HepG2 (cell line): Measurements from ENCODE around the gene WDR62. TPM values are rescaled to one million over a fixed set of nuclear protein-coding genes. Genes with fewer than 3 reads are reported as not detected.

Source experiments
- ATAC-seq: fragments of 200-7000 bp; cut with Tn5 transposase; 3 replicates; pipeline ENCODE4 v1.9.1; 2020; ENCODE audit warnings: mild to moderate bottlenecking, moderate library complexity
- BruUV-seq: library from RNA; stranded (reverse); fragments of 400-500 nt; replicated peaks from 2 replicates; lab custom pipeline; 2021; lab: Mats Ljungman, UMichigan
- CTCF ChIA-PET: fragments of 300-600 bp; formaldehyde crosslinking; extraction: SDS; loops from one replicate; lab custom pipeline; 2021; ENCODE audit warnings: low total read pairs, inconsistent platforms, low intra/inter-chr PET ratio; lab: Yijun Ruan, JAX
- POLR2A ChIA-PET: fragments of 350-600 bp; sonication (Branson Sonifier 250); formaldehyde crosslinking; loops from one replicate; lab custom pipeline; 2020; ENCODE audit warnings: antibody characterized with exemption, inconsistent platforms; lab: Yijun Ruan, JAX
- DNase-seq: peaks from one replicate; pipeline ENCODE4 v3.0.0-alpha.2; 2015; ENCODE audit warnings: low spot score
- FAIRE-seq: peaks from 3 replicates; lab custom pipeline; 2011; peaks lifted over from hg19 to GRCh38; lab: Jason Lieb, UNC
- H2AFZ ChIP-seq: one replicate; pipeline ENCODE4 v1.6.1; 2011; ENCODE audit warnings: low read length, inconsistent platforms
- H3K27ac ChIP-seq: fragments of 300-600 bp; 3 replicates; pipeline ENCODE4 v1.8.0; 2011; ENCODE audit warnings: mixed run types, mild to moderate bottlenecking, mixed read lengths, low read length, inconsistent platforms; ENCODE audit not compliant: insufficient read depth; ENCODE audit errors: extremely low read length
- H3K27me3 ChIP-seq, 2 experiments: fragments of 200-600 bp in 1 of 2; 2 replicates in 1 of 2; 3 replicates in 1 of 2; pipeline versions ENCODE4 v1.6.0 to v1.8.0; 2011; ENCODE audit warnings: low read length in 2 of 2, mild to moderate bottlenecking in 2 of 2, moderate library complexity in 2 of 2, inconsistent platforms in 1 of 2; ENCODE audit not compliant: insufficient read depth in 2 of 2, control insufficient read depth in 1 of 2
- H3K36me3 ChIP-seq, 2 experiments: fragments of 200-600 bp in 1 of 2; replicated peaks in 1 of 2; 2 replicates in 1 of 2; 3 replicates in 1 of 2; pipeline versions ENCODE4 v1.5.1 to v1.8.0; 2011; ENCODE audit warnings: low read length in 2 of 2, inconsistent platforms in 1 of 2; ENCODE audit not compliant: insufficient read depth in 2 of 2, control insufficient read depth in 1 of 2
- H3K4me1 ChIP-seq: 2 replicates; pipeline ENCODE4 v1.5.1; 2012; ENCODE audit warnings: low read length, inconsistent platforms; ENCODE audit not compliant: insufficient read depth
- H3K4me2 ChIP-seq: 2 replicates; pipeline ENCODE4 v1.6.0; 2011; ENCODE audit warnings: low read depth, low read length, inconsistent platforms
- H3K4me3 ChIP-seq, 3 experiments: fragments of 200-600 bp in 1 of 3; sonication (generic), shearing (Covaris generic) in 1 of 3; replicated peaks in 1 of 3; 2 replicates each; pipeline ENCODE4 v1.5.1; 2011 to 2016; ENCODE audit warnings: low read length in 3 of 3, inconsistent platforms in 2 of 3, low read depth in 2 of 3, mild to moderate bottlenecking in 2 of 3, control low read depth in 1 of 3, mixed read lengths in 1 of 3; ENCODE audit not compliant: insufficient read depth in 1 of 3
- H3K79me2 ChIP-seq: one replicate; pipeline ENCODE4 v1.6.1; 2011; ENCODE audit warnings: low read length, inconsistent platforms; ENCODE audit not compliant: insufficient read depth
- H3K9ac ChIP-seq: 2 replicates; pipeline ENCODE4 v1.6.0; 2011; ENCODE audit warnings: mild to moderate bottlenecking, low read depth, low read length, inconsistent platforms; ENCODE audit not compliant: insufficient read depth
- H3K9me3 ChIP-seq: 2 replicates; pipeline ENCODE4 v1.5.1; 2012; ENCODE audit warnings: mild to moderate bottlenecking, low read length
- H4K20me1 ChIP-seq: 2 replicates; pipeline ENCODE4 v1.6.0; 2011; ENCODE audit warnings: inconsistent platforms, mild to moderate bottlenecking, low read length, moderate library complexity; ENCODE audit not compliant: insufficient read depth
- AGO2 ChIP-seq: fragments of 200-400 bp; formaldehyde crosslinking; optimal IDR thresholded peaks from 2 replicates; pipeline ENCODE3; 2017; ENCODE audit warnings: mild to moderate bottlenecking, low read depth, low read length, moderate library complexity
- ATF7 ChIP-seq, 2 experiments: fragments of 450-650 bp in 1 of 2; sonication (generic) in 1 of 2; formaldehyde crosslinking in 1 of 2; IDR thresholded peaks; 2 replicates each; pipeline versions ENCODE4 v1.4.0 to v1.6.1; 2016 to 2020; ENCODE audit warnings: antibody characterized with exemption in 1 of 2, mild to moderate bottlenecking in 1 of 2, missing genetic modification reagents in 1 of 2
- HNRNPH1 ChIP-seq: fragments of 200-400 bp; formaldehyde crosslinking; optimal IDR thresholded peaks from 2 replicates; pipeline ENCODE3; 2017; ENCODE audit warnings: mild to moderate bottlenecking, low read depth, low read length
- HNRNPUL1 ChIP-seq: fragments of 200-400 bp; formaldehyde crosslinking; IDR thresholded peaks from 2 replicates; pipeline ENCODE4 v1.6.1; 2017; ENCODE audit warnings: low read depth, mild to moderate bottlenecking, low read length, moderate library complexity
- HOXA5 ChIP-seq: sonication (generic); formaldehyde crosslinking; IDR thresholded peaks from 2 replicates; pipeline ENCODE4 v1.4.0; 2020; ENCODE audit warnings: missing genetic modification reagents
- HOXD1 ChIP-seq: sonication (generic); formaldehyde crosslinking; IDR thresholded peaks from 2 replicates; pipeline ENCODE4 v1.5.0; 2020; ENCODE audit warnings: missing genetic modification reagents
- MEIS1 ChIP-seq: sonication (generic); formaldehyde crosslinking; IDR thresholded peaks from 2 replicates; pipeline ENCODE4 v1.9.0; 2021; ENCODE audit warnings: mild to moderate bottlenecking, missing genetic modification reagents, moderate library complexity, borderline replicate concordance
- MEIS2 ChIP-seq: sonication (generic); formaldehyde crosslinking; IDR thresholded peaks from 2 replicates; pipeline ENCODE4 v1.9.0; 2021; ENCODE audit warnings: mild to moderate bottlenecking, missing genetic modification reagents
- PBX2 ChIP-seq: IDR thresholded peaks from 2 replicates; pipeline ENCODE4 v1.6.1; 2016; ENCODE audit warnings: control low read depth
- REST ChIP-seq, 2 experiments: IDR thresholded peaks; 2 replicates each; pipeline ENCODE4 v1.6.1; 2011 to 2012; ENCODE audit warnings: low read length in 2 of 2, borderline replicate concordance in 1 of 2, low read depth in 1 of 2, mild to moderate bottlenecking in 1 of 2, moderate library complexity in 1 of 2
- RFX5 ChIP-seq: IDR thresholded peaks from 2 replicates; pipeline ENCODE4 v1.6.1; 2011; ENCODE audit warnings: low read depth, low read length, improper control_type of control experiment
- SETDB1 ChIP-seq: sonication (generic); formaldehyde crosslinking; IDR thresholded peaks from 2 replicates; pipeline ENCODE4 v1.5.1; 2020; ENCODE audit warnings: missing genetic modification reagents, mild to moderate bottlenecking, borderline replicate concordance
- THAP11 ChIP-seq: IDR thresholded peaks from 2 replicates; pipeline ENCODE4 v1.6.1; 2016; ENCODE audit warnings: missing biosample characterization, missing genetic modification reagents
- ZBTB3 ChIP-seq: sonication (generic); formaldehyde crosslinking; IDR thresholded peaks from 2 replicates; pipeline ENCODE4 v1.4.0; 2020; ENCODE audit warnings: low read depth, mild to moderate bottlenecking, moderate library complexity, missing genetic modification reagents, borderline replicate concordance
- ZIK1 ChIP-seq: sonication (generic); formaldehyde crosslinking; IDR thresholded peaks from 2 replicates; pipeline ENCODE4 v1.5.0; 2020; ENCODE audit warnings: mild to moderate bottlenecking, low read depth, missing genetic modification reagents, borderline replicate concordance
- ZNF232 ChIP-seq: sonication (generic); formaldehyde crosslinking; IDR thresholded peaks from 2 replicates; pipeline ENCODE4 v1.4.0; 2020; ENCODE audit warnings: missing genetic modification reagents, borderline replicate concordance
- ZNF569 ChIP-seq: sonication (generic); formaldehyde crosslinking; IDR thresholded peaks from 2 replicates; pipeline ENCODE4 v1.5.0; 2020; ENCODE audit warnings: mild to moderate bottlenecking, missing genetic modification reagents, moderate library complexity, borderline replicate concordance
- WGBS: methylation state at CpG from one replicate; pipeline ENCODE4 v1.1.6; 2017; ENCODE audit warnings: low lambda C conversion rate; 5-methylcytosine and 5-hydroxymethylcytosine counted together
- in situ Hi-C: cut with HindIII; loops from 2 replicates; pipeline ENCODE4 v1.10.0; 2017; ENCODE audit warnings: low pct_unique_long_range_greater_than_20kb; ENCODE audit not compliant: extremely low pct_ligation_motif_present
- intact Hi-C: fragments of 100-400 bp; cut with micrococcal nuclease; formaldehyde crosslinking; loops from one replicate; pipeline ENCODE4 v1.10.0; 2022; ENCODE audit not compliant: unreplicated experiment
- polyA plus RNA-seq, 8 experiments: library from polyadenylated mRNA; depleted of rRNA in 3 of 8; stranded (reverse) in 7 of 8; unstranded in 1 of 8; fragments of >200 nt; fragmentation: Illumina TruSeq in 4 of 8; extraction: Trizol in 4 of 8; gene quantifications; 2 replicates each; pipeline versions ENCODE4 v1.2.1 to v1.2.3, GENCODE V29; 2011 to 2016; ENCODE audit warnings: low read depth in 4 of 8, missing spikeins in 1 of 8, mixed read lengths in 1 of 8; ENCODE audit not compliant: insufficient read depth in 1 of 8
- total RNA-seq, 5 experiments: library from RNA; depleted of rRNA; stranded (reverse); fragments of >200 nt; fragmentation: Illumina TruSeq; extraction: Trizol; gene quantifications; 2 replicates each; pipeline ENCODE4 v1.2.3, GENCODE V29; 2016; ENCODE audit warnings: low read depth in 1 of 5

The WDR62 gene
- total and polyA plus RNA-seq, 2 of the 13 experiments (the other 11 are each of a cell fraction or from before 2014, with no cell fraction given) = 5.8 to 12.5 TPM

- Histone ChIP-seq H3K4me3 (no peak overlapping the region), H3K4me1 (no peaks in the 10 kb centered on the region), H3K36me3 (peaks cover 7 to 38% of the 10 kb centered on the region in 2 experiments), H3K27me3 (no peaks in the 10 kb centered on the region), H3K27ac (no peak overlapping the region), H3K79me2 (peaks cover 2% of the 10 kb centered on the region), H4K20me1 (no peaks in the 10 kb centered on the region), H3K9me3 (no peaks in the 10 kb centered on the region), H2AFZ (no peak overlapping the region), H3K4me2 (no peak overlapping the region), H3K9ac (no peak overlapping the region)
- TF ChIP-seq REST (IDR thresholded peaks at IDR 0.05; ENCODE audit: borderline replicate concordance in 1 of 2, low read depth in 1 of 2, low read length in 2 of 2) = peak in 1 of 2 experiments; percentile 69; a peak in 1 of 4 replicates
- no peak for TF ChIP-seq AGO2
- no peak for TF ChIP-seq HNRNPUL1
- no peak for TF ChIP-seq ZNF569 (CRISPR knock-in tag)
- peak; percentile 99 for TF ChIP-seq HOXA5 (CRISPR knock-in tag)
- no peak for TF ChIP-seq THAP11
- TF ChIP-seq SETDB1 (CRISPR knock-in tag) = no peak
- TF ChIP-seq PBX2 (CRISPR knock-in tag) = peak; percentile 53; the same call in 1 of the 2 replicates
- TF ChIP-seq ZBTB3 = no peak
- peak; percentile 92; the same call in 1 of the 2 replicates for TF ChIP-seq MEIS1 (CRISPR knock-in tag)
- TF ChIP-seq RFX5 = 0 out of 2 replicates have a peak, but pooled peaks have one; percentile 41
- no peak for TF ChIP-seq ATF7 (IDR thresholded peaks at IDR 0.05)
- no peak for TF ChIP-seq ATF7 (CRISPR knock-in tag; IDR thresholded peaks at IDR 0.05)
- no peak for TF ChIP-seq HNRNPH1
- TF ChIP-seq MEIS2 (CRISPR knock-in tag) = peak; percentile 98
- no peak for TF ChIP-seq ZNF232 (CRISPR knock-in tag)
- peak; percentile 100 for TF ChIP-seq HOXD1
- no peak for TF ChIP-seq ZIK1 (CRISPR knock-in tag)
- WGBS = 89% methylated on average over 7 of the region's 10 CpGs
- BruUV-seq = no TSS peak
- ChIA-PET POLR2A (no interaction called here), CTCF (no interaction called here)
- intact Hi-C loops (no loop called here), in situ Hi-C loops (no loop called here)
- ATAC-seq (no peak), DNase-seq (no peak), FAIRE-seq (no peak)
Observed at GRCh38 chr19:36073121-36073876, 18.6 kb downstream of the WDR62 start.
